HepG2 (cell line): Measurements from ENCODE around the gene CXCR1. TPM values are rescaled to one million over a fixed set of nuclear protein-coding genes. Genes with fewer than 3 reads are reported as not detected.

Experiments
- ATAC-seq: fragments of 200-7000 bp; cut with Tn5 transposase; 3 replicates; pipeline ENCODE4 v1.9.1; 2020; ENCODE audit warnings: mild to moderate bottlenecking, moderate library complexity
- BruUV-seq: library from RNA; stranded (reverse); fragments of 400-500 nt; replicated peaks from 2 replicates; lab custom pipeline; 2021; lab: Mats Ljungman, UMichigan
- CTCF ChIA-PET: fragments of 300-600 bp; formaldehyde crosslinking; extraction: SDS; loops from one replicate; lab custom pipeline; 2021; ENCODE audit warnings: low total read pairs, inconsistent platforms, low intra/inter-chr PET ratio; lab: Yijun Ruan, JAX
- POLR2A ChIA-PET: fragments of 350-600 bp; sonication (Branson Sonifier 250); formaldehyde crosslinking; loops from one replicate; lab custom pipeline; 2020; ENCODE audit warnings: antibody characterized with exemption, inconsistent platforms; lab: Yijun Ruan, JAX
- DNase-seq: peaks from one replicate; pipeline ENCODE4 v3.0.0-alpha.2; 2015; ENCODE audit warnings: low spot score
- FAIRE-seq: peaks from 3 replicates; lab custom pipeline; 2011; peaks lifted over from hg19 to GRCh38; lab: Jason Lieb, UNC
- H2AFZ ChIP-seq: one replicate; pipeline ENCODE4 v1.6.1; 2011; ENCODE audit warnings: low read length, inconsistent platforms
- H3K27ac ChIP-seq: fragments of 300-600 bp; 3 replicates; pipeline ENCODE4 v1.8.0; 2011; ENCODE audit warnings: mixed run types, mild to moderate bottlenecking, mixed read lengths, low read length, inconsistent platforms; ENCODE audit not compliant: insufficient read depth; ENCODE audit errors: extremely low read length
- H3K27me3 ChIP-seq, 2 experiments: fragments of 200-600 bp in 1 of 2; 2 replicates in 1 of 2; 3 replicates in 1 of 2; pipeline versions ENCODE4 v1.6.0 to v1.8.0; 2011; ENCODE audit warnings: low read length in 2 of 2, mild to moderate bottlenecking in 2 of 2, moderate library complexity in 2 of 2, inconsistent platforms in 1 of 2; ENCODE audit not compliant: insufficient read depth in 2 of 2, control insufficient read depth in 1 of 2
- H3K36me3 ChIP-seq, 2 experiments: fragments of 200-600 bp in 1 of 2; replicated peaks in 1 of 2; 2 replicates in 1 of 2; 3 replicates in 1 of 2; pipeline versions ENCODE4 v1.5.1 to v1.8.0; 2011; ENCODE audit warnings: low read length in 2 of 2, inconsistent platforms in 1 of 2; ENCODE audit not compliant: insufficient read depth in 2 of 2, control insufficient read depth in 1 of 2
- H3K4me1 ChIP-seq: 2 replicates; pipeline ENCODE4 v1.5.1; 2012; ENCODE audit warnings: low read length, inconsistent platforms; ENCODE audit not compliant: insufficient read depth
- H3K4me2 ChIP-seq: 2 replicates; pipeline ENCODE4 v1.6.0; 2011; ENCODE audit warnings: low read depth, low read length, inconsistent platforms
- H3K4me3 ChIP-seq, 3 experiments: fragments of 200-600 bp in 1 of 3; sonication (generic), shearing (Covaris generic) in 1 of 3; replicated peaks in 1 of 3; 2 replicates each; pipeline ENCODE4 v1.5.1; 2011 to 2016; ENCODE audit warnings: low read length in 3 of 3, inconsistent platforms in 2 of 3, low read depth in 2 of 3, mild to moderate bottlenecking in 2 of 3, control low read depth in 1 of 3, mixed read lengths in 1 of 3; ENCODE audit not compliant: insufficient read depth in 1 of 3
- H3K79me2 ChIP-seq: one replicate; pipeline ENCODE4 v1.6.1; 2011; ENCODE audit warnings: low read length, inconsistent platforms; ENCODE audit not compliant: insufficient read depth
- H3K9ac ChIP-seq: 2 replicates; pipeline ENCODE4 v1.6.0; 2011; ENCODE audit warnings: mild to moderate bottlenecking, low read depth, low read length, inconsistent platforms; ENCODE audit not compliant: insufficient read depth
- H3K9me3 ChIP-seq: 2 replicates; pipeline ENCODE4 v1.5.1; 2012; ENCODE audit warnings: mild to moderate bottlenecking, low read length
- H4K20me1 ChIP-seq: 2 replicates; pipeline ENCODE4 v1.6.0; 2011; ENCODE audit warnings: inconsistent platforms, mild to moderate bottlenecking, low read length, moderate library complexity; ENCODE audit not compliant: insufficient read depth
- AHR ChIP-seq: IDR thresholded peaks from 2 replicates; pipeline ENCODE4 v1.6.1; 2018; ENCODE audit warnings: missing genetic modification reagents, missing compliant biosample characterization
- BCL6 ChIP-seq: IDR thresholded peaks from 2 replicates; pipeline ENCODE4 v1.6.1; 2016; ENCODE audit warnings: missing genetic modification reagents, missing compliant biosample characterization
- HES4 ChIP-seq: sonication (generic); formaldehyde crosslinking; IDR thresholded peaks from 2 replicates; pipeline ENCODE4 v1.9.0; 2021; ENCODE audit warnings: mild to moderate bottlenecking, missing genetic modification reagents, borderline replicate concordance
- IKZF4 ChIP-seq: sonication (generic); formaldehyde crosslinking; IDR thresholded peaks from 2 replicates; pipeline ENCODE4 v1.5.1; 2020; ENCODE audit warnings: borderline replicate concordance, mild to moderate bottlenecking, low read depth, missing genetic modification reagents; ENCODE audit errors: not compliant biosample characterization
- MNT ChIP-seq: fragments of 450-650 bp; IDR thresholded peaks from 2 replicates; pipeline ENCODE4 v1.6.1; 2016
- NR3C1 ChIP-seq: sonication (generic); formaldehyde crosslinking; IDR thresholded peaks from 2 replicates; pipeline ENCODE4 v1.4.0; 2020; ENCODE audit warnings: missing genetic modification reagents
- TCF7L2 ChIP-seq: IDR thresholded peaks from 2 replicates; pipeline ENCODE4 v1.6.1; 2011; ENCODE audit warnings: mild to moderate bottlenecking, low read depth, low read length, moderate library complexity
- ZNF317 ChIP-seq: sonication (generic); formaldehyde crosslinking; IDR thresholded peaks from 2 replicates; pipeline ENCODE4 v1.5.0; 2020; ENCODE audit warnings: mild to moderate bottlenecking, missing genetic modification reagents
- ZNF605 ChIP-seq: sonication (generic); formaldehyde crosslinking; IDR thresholded peaks from 2 replicates; pipeline ENCODE4 v1.8.0; 2022; ENCODE audit warnings: mild to moderate bottlenecking, missing genetic modification reagents
- WGBS: methylation state at CpG from one replicate; pipeline ENCODE4 v1.1.6; 2017; ENCODE audit warnings: low lambda C conversion rate; 5-methylcytosine and 5-hydroxymethylcytosine counted together
- in situ Hi-C: cut with HindIII; loops from 2 replicates; pipeline ENCODE4 v1.10.0; 2017; ENCODE audit warnings: low pct_unique_long_range_greater_than_20kb; ENCODE audit not compliant: extremely low pct_ligation_motif_present
- intact Hi-C: fragments of 100-400 bp; cut with micrococcal nuclease; formaldehyde crosslinking; loops from one replicate; pipeline ENCODE4 v1.10.0; 2022; ENCODE audit not compliant: unreplicated experiment
- polyA plus RNA-seq, 8 experiments: library from polyadenylated mRNA; depleted of rRNA in 3 of 8; stranded (reverse) in 7 of 8; unstranded in 1 of 8; fragments of >200 nt; fragmentation: Illumina TruSeq in 4 of 8; extraction: Trizol in 4 of 8; gene quantifications; 2 replicates each; pipeline versions ENCODE4 v1.2.1 to v1.2.3, GENCODE V29; 2011 to 2016; ENCODE audit warnings: low read depth in 4 of 8, missing spikeins in 1 of 8, mixed read lengths in 1 of 8; ENCODE audit not compliant: insufficient read depth in 1 of 8
- total RNA-seq, 5 experiments: library from RNA; depleted of rRNA; stranded (reverse); fragments of >200 nt; fragmentation: Illumina TruSeq; extraction: Trizol; gene quantifications; 2 replicates each; pipeline ENCODE4 v1.2.3, GENCODE V29; 2016; ENCODE audit warnings: low read depth in 1 of 5

CXCR1 gene
- total and polyA plus RNA-seq, 2 of the 13 experiments (the other 11 are each of a cell fraction or from before 2014, with no cell fraction given) = not detected

GRCh38 chr2:218216336-218216673, 49.5 kb upstream of the CXCR1 start (continued):
- peak; percentile 21 for TF ChIP-seq IKZF4 (CRISPR knock-in tag)
- TF ChIP-seq AHR (CRISPR knock-in tag) = 0 out of 2 replicates have a peak, but pooled peaks have one; percentile 15
- TF ChIP-seq, all 625 proteins: peak for 12

GRCh38 chr2:218214116-218214515, 47.4 kb upstream of the CXCR1 start:
- in situ Hi-C loops (no loop called here), intact Hi-C loops (no loop called here)
- peaks cover 22% of the 10 kb centered on the region for H3K4me1 ChIP-seq
- no peak for FAIRE-seq
- no peak overlapping the region for H3K9ac ChIP-seq
- ChIA-PET POLR2A (no interaction called here), CTCF (no interaction called here)
- 86% methylated on average over 1 of the region's 1 CpG for WGBS
- H2AFZ ChIP-seq = no peak overlapping the region
- H3K27ac ChIP-seq = no peak overlapping the region
- no peaks in the 10 kb centered on the region for H3K9me3 ChIP-seq
- H3K4me2 ChIP-seq = no peak overlapping the region
- no peak for DNase-seq
- H3K27me3 ChIP-seq = no peaks in the 10 kb centered on the region; a peak in 2 of 5 replicates
- peaks cover 20% of the 10 kb centered on the region for H3K79me2 ChIP-seq
- no TSS peak for BruUV-seq
- H3K36me3 ChIP-seq = no peaks in the 10 kb centered on the region
- TF ChIP-seq TCF7L2 = no peak
- TF ChIP-seq BCL6 (CRISPR knock-in tag) = no peak
- no peak for TF ChIP-seq HES4 (CRISPR knock-in tag)
- TF ChIP-seq NR3C1 (CRISPR knock-in tag) = no peak
- H3K4me3 ChIP-seq = no peak overlapping the region
- no peak for ATAC-seq
- H4K20me1 ChIP-seq = 0 out of 2 replicates have a peak, but pooled peaks cover 8% of the 10 kb centered on the region

GRCh38 chr2:218209078-218209477, 42.3 kb upstream of the CXCR1 start:
- no peak for FAIRE-seq
- CTCF ChIA-PET = no interaction called here
- 54% methylated on average over 3 of the region's 3 CpGs for WGBS

More at GRCh38 chr2:218209078-218209477, 42.3 kb upstream of the CXCR1 start:
- H3K36me3 ChIP-seq = no peaks in the 10 kb centered on the region
- H3K27ac ChIP-seq = no peak overlapping the region
- H3K27me3 ChIP-seq = no peaks in the 10 kb centered on the region; a peak in 2 of 5 replicates
- in situ Hi-C loops (no loop called here), intact Hi-C loops (no loop called here)
- no peak for ATAC-seq
- no peaks in the 10 kb centered on the region for H3K9me3 ChIP-seq
- H3K4me1 ChIP-seq = no peaks in the 10 kb centered on the region
- no peak overlapping the region for H3K4me2 ChIP-seq
- no peaks in the 10 kb centered on the region for H3K79me2 ChIP-seq
- no peak overlapping the region for H2AFZ ChIP-seq
- no peaks in the 10 kb centered on the region for H4K20me1 ChIP-seq
- no peak overlapping the region for H3K4me3 ChIP-seq
- DNase-seq = no peak
- BruUV-seq = no TSS peak
- TF ChIP-seq ZNF605 (CRISPR knock-in tag) (no peak), ZNF317 (peak; percentile 92), MNT (no peak)
- no peak overlapping the region for H3K9ac ChIP-seq
- POLR2A ChIA-PET = no interaction called here
